GM21717 (cell line): ENCODE data around the gene ITGB8.
A peak's percentile ranks its signal among the peaks of the same experiment; 100 is the strongest.

Experiments used
- ATAC-seq: cut with Tn5 transposase; IDR thresholded peaks from one replicate; pipeline ENCODE4 v1.9.1; 2021; ENCODE audit warnings: mild to moderate bottlenecking, moderate library complexity; ENCODE audit not compliant: unreplicated experiment

Gene ITGB8

DNA sequence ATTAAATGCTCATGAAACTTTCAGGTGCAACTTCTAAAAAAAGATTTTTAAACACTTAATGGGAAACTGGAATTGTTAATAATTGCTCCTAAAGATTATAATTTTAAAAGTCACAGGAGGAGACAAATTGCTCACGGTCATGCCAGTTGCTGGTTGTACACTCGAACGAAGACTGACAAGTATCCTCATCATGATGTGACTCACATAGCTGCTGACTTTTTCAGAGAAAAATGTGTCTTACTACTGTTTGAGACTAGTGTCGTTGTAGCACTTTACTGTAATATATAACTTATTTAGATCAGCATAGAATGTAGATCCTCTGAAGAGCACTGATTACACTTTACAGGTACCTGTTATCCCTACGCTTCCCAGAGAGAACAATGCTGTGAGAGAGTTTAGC, 79.3 kb downstream of the ITGB8 start:
- ATAC-seq, result no peak

GRCh38 chr7:20411372-20411771, 80.7 kb downstream of the ITGB8 start:
- no peak for ATAC-seq

GRCh38 chr7:20412032-20412431, 81.3 kb downstream of the ITGB8 start:
- no peak for ATAC-seq

DNA sequence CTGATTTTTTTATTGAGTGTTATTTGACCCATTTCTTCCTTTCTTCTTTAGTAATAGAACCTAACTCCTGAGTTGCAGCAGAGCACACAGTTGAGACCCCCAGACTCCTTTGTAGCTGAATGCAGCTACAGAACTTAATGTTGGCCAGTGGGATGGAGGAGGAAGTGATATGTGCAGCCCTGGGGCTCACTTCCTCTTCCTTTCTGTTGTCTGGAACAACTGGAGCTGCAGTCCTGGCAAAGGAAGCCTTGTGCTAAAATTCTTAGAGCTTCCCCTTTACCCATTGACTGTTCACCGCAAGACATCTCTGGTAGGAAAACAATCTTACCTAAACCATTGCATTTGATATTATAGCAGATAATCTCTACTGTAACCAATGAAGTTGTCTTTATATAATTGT, 86.6 kb downstream of the ITGB8 start:
- ATAC-seq, result no peak

GRCh38 chr7:20417675-20418382, 87.1 kb downstream of the ITGB8 start:
- ATAC-seq, result no peak

DNA sequence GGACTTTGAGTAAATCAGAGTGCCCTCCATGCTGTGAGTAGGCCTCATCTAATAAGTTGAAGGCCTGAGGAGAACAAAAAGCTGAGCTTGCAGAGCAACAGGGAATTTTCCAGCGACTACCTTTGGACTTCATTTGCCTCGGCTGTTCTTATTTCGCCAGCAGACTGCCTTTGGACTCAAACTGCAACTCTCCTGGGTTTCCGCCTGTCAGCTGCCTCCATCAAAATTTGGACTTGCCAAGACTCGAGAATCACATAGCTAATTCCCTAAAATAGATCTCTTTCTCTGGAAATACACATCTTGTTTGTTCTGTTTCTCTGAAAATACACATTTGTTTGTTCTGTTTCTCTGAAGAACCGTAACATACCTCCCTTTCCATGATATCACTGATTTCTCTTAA, 93.8 kb downstream of the ITGB8 start:
- ATAC-seq, result no peak

- no peak for ATAC-seq
Observed at GRCh38 chr7:20430664-20431063, 100.0 kb downstream of the ITGB8 start.

DNA sequence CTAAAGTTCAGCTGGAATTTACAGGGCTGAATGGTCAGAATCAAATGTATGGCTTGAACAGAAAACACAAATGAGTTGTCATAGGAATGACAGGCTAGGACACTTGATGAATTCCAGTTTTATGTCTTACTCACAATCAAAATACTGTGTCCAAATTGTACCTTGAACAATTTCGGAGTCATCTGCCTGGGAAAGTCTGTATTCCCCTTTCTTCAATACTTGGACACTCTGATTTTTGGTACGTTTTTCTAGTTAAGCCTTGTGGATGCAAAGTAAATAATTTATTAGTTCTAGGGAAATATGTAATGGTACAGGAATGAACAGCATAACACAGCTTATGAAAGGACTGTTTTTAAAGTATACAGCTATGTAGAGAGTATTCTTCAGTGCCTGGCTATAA, 100.4 kb downstream of the ITGB8 start:
- ATAC-seq, result no peak

GRCh38 chr7:20432071-20432470, 101.4 kb downstream of the ITGB8 start:
- ATAC-seq, result no peak

GRCh38 chr7:20435305-20435704, 104.6 kb downstream of the ITGB8 start:
- ATAC-seq, result no peak

- no peak for ATAC-seq
Observed at GRCh38 chr7:20438248-20438647, 107.5 kb downstream of the ITGB8 start.

- peak; percentile 94 for ATAC-seq
Observed at GRCh38 chr7:20438694-20439376, 108.1 kb downstream of the ITGB8 start.

GRCh38 chr7:20439416-20440185, 108.9 kb downstream of the ITGB8 start:
- no peak for ATAC-seq

- ATAC-seq, result no peak
Observed at GRCh38 chr7:20440472-20441105, 109.9 kb downstream of the ITGB8 start.

GRCh38 chr7:20441346-20441745, 110.6 kb downstream of the ITGB8 start:
- no peak for ATAC-seq

- ATAC-seq, result no peak
Observed at GRCh38 chr7:20441991-20442441, 111.3 kb downstream of the ITGB8 start.

DNA sequence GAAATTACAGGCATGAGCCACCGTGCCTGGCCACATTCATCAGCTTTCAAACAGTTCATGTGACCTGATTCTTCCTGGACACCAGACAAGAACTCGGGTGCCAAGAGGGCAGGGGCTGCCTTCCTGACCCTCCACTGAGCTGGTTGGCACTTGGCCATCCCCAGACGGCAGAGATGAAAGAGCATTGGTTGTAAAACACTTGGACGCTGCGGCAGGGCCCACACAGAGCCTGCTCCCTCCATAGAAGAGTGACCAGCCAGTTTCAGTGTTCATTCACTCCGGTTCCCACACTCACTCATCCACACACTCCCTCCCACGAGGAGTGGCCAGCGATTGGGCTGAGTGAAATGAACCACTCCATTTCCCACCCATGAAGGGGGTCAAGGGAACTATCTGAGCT, 112.3 kb downstream of the ITGB8 start:
- no peak for ATAC-seq

DNA sequence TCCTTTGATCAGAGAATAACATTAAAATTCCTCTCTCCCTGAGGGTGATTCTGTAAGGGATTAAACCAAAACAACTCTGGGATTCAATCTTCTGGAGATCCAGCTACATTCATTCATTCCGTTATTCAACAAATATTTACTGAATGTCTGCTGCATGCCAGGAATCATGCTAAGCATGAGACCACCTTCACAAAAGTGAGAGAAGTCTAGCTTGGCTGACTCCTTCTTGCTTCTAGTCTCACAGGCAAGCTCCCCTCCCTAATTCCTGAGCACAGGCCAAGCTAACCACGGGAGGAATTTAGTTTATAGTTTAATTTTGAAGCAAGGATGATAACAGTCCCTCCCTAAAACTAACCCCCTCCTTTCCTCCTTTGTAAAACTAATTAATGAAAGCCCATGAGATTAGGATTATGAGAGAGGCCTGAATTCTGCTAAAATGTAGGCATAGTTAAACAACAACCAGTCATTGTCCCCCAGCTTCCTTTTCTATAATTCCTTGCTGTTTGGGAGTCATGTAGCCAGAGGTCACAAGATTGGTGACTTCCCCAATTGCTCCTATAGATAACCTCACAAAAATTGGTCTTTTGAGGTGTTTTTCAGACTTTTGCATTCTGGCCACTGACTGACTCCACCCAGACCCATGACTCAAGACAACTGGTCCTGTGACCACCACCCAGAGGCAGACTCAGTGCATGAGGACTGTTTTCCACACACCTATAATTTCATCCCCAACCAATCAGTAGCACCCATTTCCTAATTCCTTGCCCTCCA, 113.5 kb downstream of the ITGB8 start:
- no peak for ATAC-seq

- peak; percentile 82 for ATAC-seq
Observed at GRCh38 chr7:20447021-20447650, 116.4 kb downstream of the ITGB8 start.

GRCh38 chr7:20449176-20449575, 118.5 kb downstream of the ITGB8 start:
- ATAC-seq, result peak; percentile 23
